SKM-1 (cell line): ENCODE results near the gene SLC1A1.

ENCODE experiments used
- DNase-seq: peaks from one replicate; lab custom pipeline; 2025; ENCODE audit not compliant: unreplicated experiment; lab: John Stamatoyannopoulos, UW

The SLC1A1 gene

DNA sequence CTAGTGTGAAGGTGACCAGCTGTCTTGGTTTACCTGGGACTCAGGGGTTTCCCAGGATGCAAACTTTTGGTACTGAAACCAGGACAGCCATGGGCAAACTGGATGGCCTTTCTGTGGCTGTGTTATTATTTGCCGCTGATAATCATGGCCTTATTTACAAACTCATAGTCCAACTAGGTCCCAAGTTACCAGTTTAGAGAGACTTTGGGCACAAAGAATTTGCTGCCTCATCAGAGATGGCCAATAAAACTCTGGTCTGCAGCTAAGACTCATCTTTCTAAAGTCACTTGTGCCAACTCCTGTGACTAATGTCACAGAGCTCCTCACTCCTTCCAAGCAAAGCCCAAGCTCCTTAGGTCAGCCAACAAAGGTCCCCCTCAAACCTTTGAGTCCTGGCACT is 124.4 kb downstream of the SLC1A1 start:
- no peak for DNase-seq

DNA sequence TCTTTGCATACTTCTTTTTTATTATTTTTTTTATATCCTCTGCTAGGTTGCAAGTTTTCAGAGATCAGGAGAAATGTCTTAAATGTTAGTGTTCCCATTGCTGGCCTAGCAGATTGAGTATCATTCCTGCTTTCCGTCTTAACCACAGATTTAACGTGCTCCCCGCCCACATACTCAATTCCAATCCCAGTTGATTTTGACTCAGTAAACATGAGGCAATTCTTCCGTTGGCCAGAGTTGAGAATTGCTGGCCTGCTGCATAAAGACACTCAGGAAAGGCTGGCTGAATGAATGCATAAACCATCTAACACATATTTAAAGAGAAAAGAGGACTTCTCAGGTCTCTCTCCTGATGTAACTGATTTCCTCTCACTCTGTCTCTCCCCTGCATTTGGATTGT is 125.0 kb downstream of the SLC1A1 start:
- no peak for DNase-seq

DNA sequence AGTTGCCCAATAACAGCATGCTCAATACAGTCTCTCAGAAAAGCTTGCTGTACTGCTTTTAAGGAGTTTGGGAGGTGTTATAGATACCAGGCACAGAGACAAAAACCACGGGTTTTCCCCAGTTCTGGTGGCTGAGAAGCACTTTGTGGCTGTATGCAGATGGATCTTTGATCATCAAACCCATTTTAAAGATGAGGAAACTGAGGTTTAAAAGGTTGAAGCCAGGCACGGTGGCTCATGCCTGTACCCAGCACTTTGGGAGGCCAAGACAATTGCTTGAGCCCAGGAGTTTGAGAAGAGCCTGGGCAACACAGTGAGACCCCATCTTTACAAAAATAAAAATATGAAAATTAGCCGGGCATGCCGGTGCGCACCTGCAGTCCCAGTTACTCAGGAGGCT is 125.5 kb downstream of the SLC1A1 start:
- no peak for DNase-seq

DNA sequence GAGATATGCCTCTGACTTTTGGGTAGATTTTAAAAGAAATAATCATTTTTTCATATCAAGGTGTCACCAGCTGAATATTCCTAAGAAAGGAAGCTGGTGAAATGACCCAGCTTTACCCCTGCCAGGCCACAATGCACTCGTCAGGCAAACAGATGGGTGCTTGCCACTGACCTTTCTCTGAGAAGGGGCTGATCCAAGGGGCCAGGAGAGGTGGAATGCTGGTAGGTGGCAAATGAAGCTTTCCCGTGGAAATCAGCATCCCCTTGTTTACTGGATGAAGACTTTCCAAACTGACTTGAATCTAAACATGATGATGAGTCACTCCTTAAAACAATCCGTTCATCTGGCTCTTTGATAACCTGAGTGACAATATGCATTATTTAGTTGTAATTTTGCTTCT is 127.5 kb downstream of the SLC1A1 start:
- no peak for DNase-seq

DNA sequence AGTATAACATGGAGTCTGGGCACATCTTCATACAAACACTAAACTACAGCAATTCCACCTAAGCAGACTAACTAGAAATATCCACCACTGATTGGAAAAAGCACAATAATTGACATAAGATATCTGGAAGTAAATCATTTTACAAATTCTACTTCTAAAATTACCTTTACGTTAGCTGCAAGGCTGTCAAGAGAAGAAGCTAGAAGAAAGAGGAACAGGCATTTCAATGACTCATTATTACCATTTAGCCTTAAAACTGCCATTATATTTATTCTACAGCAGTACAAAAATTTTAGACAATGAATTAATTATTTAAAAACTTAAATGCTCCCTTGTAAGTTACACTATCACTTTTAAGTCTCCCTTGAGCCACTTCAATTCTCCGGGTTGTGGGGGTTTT is 128.4 kb downstream of the SLC1A1 start:
- DNase-seq: no peak

DNA sequence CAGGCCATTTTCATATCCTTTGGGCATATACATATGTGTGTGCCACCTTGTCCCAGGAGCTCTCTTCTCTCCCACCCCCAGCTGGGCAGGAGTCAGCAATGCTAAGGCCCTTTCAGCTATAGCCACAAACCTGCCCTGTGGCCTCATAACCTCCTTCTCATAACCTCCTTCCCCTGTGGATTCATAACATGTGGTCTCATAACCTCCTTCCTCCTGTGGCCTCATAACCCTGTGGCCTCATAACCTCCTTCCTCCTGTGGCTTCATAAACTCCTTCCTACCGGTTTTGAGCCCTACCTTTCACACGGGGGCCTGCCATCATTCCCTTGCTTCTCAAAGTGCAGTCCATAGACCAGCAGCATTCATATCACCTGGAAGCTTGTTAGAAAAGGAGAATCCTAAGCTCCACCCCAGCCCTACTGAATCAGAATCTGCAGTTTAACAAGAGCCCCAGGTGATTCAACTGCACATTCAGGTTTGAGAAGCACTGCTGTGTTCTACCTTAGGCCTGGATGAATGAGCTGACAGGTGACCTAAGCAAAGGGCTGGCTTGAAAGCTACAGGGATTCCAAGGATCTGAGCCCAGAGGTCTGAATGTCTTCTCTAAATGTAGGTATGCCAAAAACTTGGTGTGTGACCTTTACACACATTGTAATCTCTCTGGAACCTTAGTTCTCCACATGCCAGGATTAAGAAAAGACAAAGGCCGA is 129.9 kb downstream of the SLC1A1 start:
- no peak for DNase-seq

DNA sequence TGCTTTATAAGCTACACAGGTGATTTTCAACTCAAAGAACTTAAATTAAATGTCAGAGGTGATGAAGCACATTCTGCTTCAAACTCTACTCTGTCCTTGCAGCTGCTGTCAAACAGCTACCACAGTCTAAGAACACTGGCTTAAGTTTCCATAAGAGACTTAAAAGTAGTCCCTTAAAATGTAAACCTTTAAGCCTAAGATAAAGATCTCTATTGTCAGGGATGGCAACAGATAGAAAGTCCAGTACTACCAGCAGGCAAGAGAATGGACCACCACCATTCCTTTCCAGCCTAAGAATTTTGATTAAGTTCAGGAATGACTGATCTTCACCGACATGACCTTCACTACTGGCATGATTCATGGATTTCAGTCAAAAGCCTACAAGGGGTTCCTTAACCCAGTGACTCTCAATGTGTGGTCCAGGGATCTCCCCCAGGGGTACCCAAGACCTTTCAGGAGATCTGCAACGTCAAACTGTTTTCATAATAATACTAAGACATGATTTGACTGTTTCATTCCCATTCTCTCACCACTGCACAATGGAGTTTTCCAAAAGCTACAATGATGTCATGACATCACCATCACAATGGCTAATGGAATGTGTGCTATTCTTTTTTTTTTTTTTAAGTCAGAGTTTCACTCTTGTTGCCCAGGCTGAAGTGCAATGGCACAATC is 130.8 kb downstream of the SLC1A1 start:
- DNase-seq: no peak

DNA sequence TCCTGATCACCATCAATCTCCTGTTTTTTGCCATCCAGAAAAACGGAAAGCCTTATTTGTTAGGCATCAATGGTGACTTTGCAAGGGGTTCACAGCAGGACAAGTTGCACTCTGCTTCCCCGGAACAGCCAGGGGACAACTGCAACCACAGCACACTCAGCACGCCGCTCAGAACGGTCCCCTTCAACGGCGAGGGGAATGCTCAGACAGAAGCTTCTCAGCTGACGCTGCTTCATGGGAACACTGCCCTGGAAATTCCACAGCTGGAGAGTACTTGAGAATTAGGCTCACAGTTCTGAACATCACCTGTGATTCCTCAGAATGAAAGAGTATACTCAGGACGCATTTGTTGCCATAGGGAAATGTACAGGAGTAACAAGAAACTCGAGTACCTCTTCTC is 131.7 kb downstream of the SLC1A1 start:
- DNase-seq: no peak

DNA sequence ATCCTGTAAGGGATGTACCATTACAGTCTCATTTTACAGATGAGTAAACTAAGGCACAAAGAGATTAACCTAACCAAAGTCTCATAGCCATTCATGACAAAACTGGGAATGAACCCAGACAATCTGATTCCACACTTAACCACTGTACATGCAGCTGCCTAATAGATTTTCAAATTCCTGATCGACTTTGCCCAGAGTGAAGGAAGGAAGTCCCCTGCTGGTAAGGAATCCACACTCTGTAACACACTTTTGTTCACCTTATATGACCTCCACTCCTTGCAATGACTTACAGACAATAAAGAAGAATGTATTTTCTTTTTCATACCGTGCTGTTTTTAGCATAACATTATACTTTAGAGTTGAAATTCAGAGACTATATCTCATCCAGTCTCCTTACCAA is 140.6 kb downstream of the SLC1A1 start:
- no peak for DNase-seq
